Putamen (tissue), 1 donor: ENCODE results near the gene PCSK2.

Experiments used
- DNase-seq: peaks from one replicate; pipeline ENCODE4 v3.0.0-alpha.2; 2016; ENCODE audit warnings: low spot score

Gene PCSK2

GRCh38 chr20:17533396-17533795, 306.6 kb downstream of the PCSK2 start:
- peak; percentile 38 for DNase-seq

DNA sequence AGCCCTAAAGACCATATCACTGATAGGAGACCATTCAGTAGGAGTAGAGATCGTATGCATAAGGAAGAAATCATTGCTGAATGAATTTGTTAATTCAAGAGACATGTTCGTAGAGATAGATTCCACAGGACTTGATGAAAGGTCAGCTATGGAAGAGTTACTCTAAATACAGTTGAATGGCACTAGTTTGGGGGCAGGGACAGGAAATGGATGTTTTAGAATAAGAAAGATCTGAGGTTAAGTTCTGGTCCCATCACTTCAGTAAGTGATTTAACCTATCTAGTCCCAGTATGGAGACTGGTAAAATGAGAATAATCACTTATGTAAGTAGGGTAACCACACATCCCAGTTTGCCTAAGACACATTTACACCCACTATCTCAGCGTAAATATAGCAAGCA, 307.2 kb downstream of the PCSK2 start:
- no peak for DNase-seq
